ENCODE measurements around the gene ZNF496. TPM values are rescaled to one million over a fixed set of nuclear protein-coding genes. Genes with fewer than 3 reads are reported as not detected.
"Not testable (repeated sequence)": the region's sequence is repeated elsewhere in the genome, so short reads cannot be mapped to it uniquely, and the experiment has no call there.

ZNF496 gene
- total RNA-seq, 1 donor from 2014 or later, result 43.9 TPM

DNA sequence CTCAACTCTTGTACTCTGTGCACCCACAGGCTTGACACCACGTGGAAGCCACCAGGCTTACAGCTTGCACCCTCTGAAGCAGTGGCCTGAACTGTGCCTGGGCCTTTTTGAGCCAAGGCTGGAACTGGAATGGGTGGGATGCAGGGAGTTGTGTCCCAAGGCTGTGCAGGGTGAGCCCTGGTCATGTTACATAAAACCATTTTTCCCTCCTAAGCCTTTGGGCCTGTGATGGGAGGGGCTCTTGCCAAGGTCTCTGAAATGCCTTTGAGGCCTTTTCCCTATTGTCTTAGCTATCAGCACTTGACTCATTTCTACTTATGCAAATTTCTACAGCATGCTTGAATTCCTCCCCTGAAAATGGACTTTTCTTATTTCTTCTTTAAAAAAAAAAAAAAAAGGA, 61.7 kb downstream of the ZNF496 start:
- TF ChIP-seq, protein P1, sequence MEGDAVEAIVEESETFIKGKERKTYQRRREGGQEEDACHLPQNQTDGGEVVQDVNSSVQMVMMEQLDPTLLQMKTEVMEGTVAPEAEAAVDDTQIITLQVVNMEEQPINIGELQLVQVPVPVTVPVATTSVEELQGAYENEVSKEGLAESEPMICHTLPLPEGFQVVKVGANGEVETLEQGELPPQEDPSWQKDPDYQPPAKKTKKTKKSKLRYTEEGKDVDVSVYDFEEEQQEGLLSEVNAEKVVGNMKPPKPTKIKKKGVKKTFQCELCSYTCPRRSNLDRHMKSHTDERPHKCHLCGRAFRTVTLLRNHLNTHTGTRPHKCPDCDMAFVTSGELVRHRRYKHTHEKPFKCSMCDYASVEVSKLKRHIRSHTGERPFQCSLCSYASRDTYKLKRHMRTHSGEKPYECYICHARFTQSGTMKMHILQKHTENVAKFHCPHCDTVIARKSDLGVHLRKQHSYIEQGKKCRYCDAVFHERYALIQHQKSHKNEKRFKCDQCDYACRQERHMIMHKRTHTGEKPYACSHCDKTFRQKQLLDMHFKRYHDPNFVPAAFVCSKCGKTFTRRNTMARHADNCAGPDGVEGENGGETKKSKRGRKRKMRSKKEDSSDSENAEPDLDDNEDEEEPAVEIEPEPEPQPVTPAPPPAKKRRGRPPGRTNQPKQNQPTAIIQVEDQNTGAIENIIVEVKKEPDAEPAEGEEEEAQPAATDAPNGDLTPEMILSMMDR (conservative IDR thresholded peaks at IDR 0.05; ENCODE audit: low read depth, low read length), result no peak
- no peak overlapping the region for H3K4me3 ChIP-seq (ENCODE audit: low read depth, low read length)
- DNase-seq (ENCODE audit: low read depth), result no peak

DNA sequence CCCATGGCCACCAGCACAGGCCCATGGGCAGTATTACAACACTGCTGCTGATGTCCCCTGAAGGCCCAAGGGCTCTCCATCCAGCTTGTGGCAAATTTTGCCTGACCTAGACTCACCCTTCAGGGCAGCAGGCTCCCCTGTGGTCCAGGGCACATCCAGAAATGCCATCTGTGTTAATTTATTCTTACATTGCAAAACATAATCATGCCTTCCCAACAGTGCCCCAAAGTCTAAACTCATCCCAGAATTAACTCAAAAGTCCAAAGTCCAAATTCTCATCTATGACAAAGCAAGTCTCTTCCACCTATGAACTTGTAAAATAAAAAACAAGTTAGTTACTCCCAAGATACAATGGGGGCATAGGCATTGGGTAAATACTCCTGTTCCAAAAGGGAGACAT, 62.5 kb downstream of the ZNF496 start:
- TF ChIP-seq, protein P1 (conservative IDR thresholded peaks at IDR 0.05; ENCODE audit: low read depth, low read length), result no peak
- DNase-seq (ENCODE audit: low read depth), result no peak
- H3K4me3 ChIP-seq (ENCODE audit: low read depth, low read length), result no peak overlapping the region

DNA sequence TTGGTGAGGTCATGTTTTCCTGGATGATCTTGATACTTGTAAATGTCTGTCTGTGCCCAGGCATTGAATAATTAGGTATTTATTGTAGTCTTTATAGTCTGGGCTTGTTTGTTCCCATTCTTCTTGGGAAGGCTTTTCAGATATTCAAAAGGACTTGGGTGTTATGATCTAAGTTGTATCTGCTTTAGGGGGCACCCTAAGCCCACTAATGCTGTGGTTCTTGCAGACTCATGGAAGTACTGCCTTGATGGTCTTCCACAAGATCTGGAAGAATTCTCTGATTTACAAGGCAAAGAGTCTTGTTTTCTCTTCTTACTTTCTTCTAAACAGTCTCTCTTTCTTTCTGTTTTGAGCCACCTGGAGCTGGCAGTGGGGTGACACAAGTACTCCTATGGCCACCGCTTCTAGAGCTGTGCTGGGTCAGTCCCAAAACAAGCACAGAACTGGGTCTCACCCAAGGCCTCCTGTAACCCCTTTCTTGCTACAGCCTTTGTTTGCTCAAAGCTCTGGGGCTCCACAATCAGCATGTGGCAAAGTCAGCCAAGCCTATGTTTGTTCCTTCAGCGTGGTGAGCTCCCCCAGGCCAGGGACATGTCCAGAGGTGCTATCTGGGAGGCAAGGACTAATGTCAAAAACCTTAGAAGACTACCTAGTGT, 63.1 kb downstream of the ZNF496 start:
- TF ChIP-seq, protein P1 (conservative IDR thresholded peaks at IDR 0.05; ENCODE audit: low read depth, low read length), result no peak
- no peak for DNase-seq (ENCODE audit: low read depth)
- H3K4me3 ChIP-seq (ENCODE audit: low read depth, low read length), result no peak overlapping the region

DNA sequence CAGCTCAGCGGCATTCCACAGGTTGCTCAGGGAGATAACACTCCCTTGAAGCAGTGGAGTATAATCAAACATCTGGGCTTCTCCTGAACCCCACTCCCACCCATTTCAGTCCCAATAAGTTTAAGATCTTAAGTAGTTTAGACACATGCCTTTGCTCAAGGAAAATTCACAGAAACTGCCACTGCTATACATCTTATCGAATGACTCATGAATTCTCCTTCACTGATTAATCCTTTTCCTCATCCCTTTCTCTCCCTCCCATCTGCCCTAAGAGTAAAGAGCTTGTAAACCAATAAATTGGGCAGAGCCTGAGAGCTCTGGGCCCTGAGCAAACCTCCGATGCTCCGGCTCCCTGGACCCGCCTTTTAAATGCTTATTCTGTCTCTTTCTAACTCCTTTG, 65.6 kb downstream of the ZNF496 start:
- no peak overlapping the region for H3K4me3 ChIP-seq (ENCODE audit: low read depth, low read length)
- TF ChIP-seq, protein P1 (conservative IDR thresholded peaks at IDR 0.05; ENCODE audit: low read depth, low read length), result no peak
- DNase-seq (ENCODE audit: low read depth), result no peak

DNA sequence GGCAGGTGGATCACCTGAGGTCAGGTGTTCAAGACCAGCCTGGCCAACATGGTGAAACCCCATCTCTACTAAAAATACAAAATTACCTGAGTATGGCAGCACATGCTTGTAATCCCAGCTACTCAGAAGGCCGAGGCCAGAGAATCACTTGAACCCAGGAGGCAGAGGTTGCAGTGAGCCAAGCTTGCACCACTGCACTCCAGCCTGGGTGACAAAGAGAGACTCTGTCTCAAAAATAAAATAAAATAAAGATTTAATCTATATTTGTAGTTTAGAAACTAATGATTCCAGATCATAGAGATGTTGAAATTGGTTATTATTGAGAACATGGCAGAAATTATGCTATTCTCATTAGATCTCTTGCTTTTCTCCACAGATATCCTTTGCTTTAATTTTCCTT, 75.9 kb downstream of the ZNF496 start, which contains the start of gene VN1R5:
Gene VN1R5, plus strand, starts transcription at position 301 of the 400 bp plus-strand sequence.
- not testable (repeated sequence) for DNase-seq (ENCODE audit: low read depth); H3K4me3 ChIP-seq (ENCODE audit: low read depth, low read length)

DNA sequence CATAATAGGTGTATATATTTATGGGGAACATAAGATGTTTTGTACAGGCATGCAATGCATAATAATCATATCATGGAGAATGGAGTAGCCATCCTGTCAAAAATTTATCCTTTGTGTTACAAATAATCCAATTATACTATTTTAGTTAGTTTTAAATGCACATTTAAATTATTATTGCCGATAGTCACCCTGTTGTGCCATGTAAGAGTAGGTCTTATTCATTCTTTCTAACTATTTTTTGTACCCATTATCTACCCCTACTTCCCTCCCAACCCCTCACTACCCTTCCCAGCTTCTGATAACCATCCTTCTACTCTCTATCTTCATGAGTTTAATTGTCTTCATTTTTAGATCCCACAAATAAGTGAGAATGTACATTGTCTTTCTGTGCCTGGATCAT, 84.1 kb downstream of the ZNF496 start:
- TF ChIP-seq, protein P1 (conservative IDR thresholded peaks at IDR 0.05; ENCODE audit: low read depth, low read length), result no peak
- no peak overlapping the region for H3K4me3 ChIP-seq (ENCODE audit: low read depth, low read length)
- DNase-seq (ENCODE audit: low read depth), result no peak

Other genes with a start within 250 kb of the ZNF496 start
- gene ZNF669, start 227.5 kb downstream of the ZNF496 start, total RNA-seq, result 7.9 and 11.3 TPM in 2 replicates
- 15.4 and 20.3 TPM in 2 replicates for gene ZNF124, start 159.8 kb downstream of the ZNF496 start, total RNA-seq
- not detected in 2 replicates for gene VN1R5, start 75.8 kb downstream of the ZNF496 start, total RNA-seq
- gene NLRP3, start 84.3 kb upstream of the ZNF496 start, total RNA-seq, result 7.4 and 8.5 TPM in 2 replicates
- gene OR2B11, start 126.2 kb upstream of the ZNF496 start, total RNA-seq, result not detected in 2 replicates
- gene OR2C3, start 204.6 kb upstream of the ZNF496 start, total RNA-seq, result not detected in 2 replicates
- gene GCSAML, start 217.3 kb upstream of the ZNF496 start, total RNA-seq, result not detected in 2 replicates